ENCODE measurements around the gene KMT2B. TPM values are rescaled to one million over a fixed set of nuclear protein-coding genes. Genes with fewer than 3 reads are reported as not detected.

The KMT2B gene
- total RNA-seq, 1 donor from 2014 or later, result 60.0 TPM

GRCh38 chr19:35739275-35740107 is 21.7 kb downstream of the KMT2B start:
- intact Hi-C loops (cut with micrococcal nuclease), result loop anchor here (1.0 to 10.0 kb wide), 5 partner anchors 22 to 375 kb away; partner anchors contain the start of genes OVOL3, POLR2I, RBM42 and TBCB

DNA sequence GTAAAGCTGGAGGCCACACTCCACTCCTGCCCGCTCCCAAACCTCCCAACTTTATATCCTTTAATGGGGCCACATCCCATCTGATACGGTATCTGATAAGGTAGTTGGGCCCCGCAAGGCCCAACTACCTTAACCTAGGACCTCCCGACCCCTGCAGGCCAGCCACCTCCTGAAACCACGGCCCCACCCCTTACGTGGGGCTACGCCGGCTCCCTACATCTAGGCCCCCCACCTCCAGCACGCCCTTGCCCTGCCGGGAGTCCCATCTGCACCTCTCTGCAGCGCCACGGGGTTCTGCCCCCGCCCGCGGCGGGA is 22.3 kb downstream of the KMT2B start:
- intact Hi-C loops (cut with micrococcal nuclease), result loop anchor here (1.0 to 10.0 kb wide), 5 partner anchors 23 to 375 kb away; partner anchors contain the start of genes OVOL3, POLR2I, RBM42 and TBCB

DNA sequence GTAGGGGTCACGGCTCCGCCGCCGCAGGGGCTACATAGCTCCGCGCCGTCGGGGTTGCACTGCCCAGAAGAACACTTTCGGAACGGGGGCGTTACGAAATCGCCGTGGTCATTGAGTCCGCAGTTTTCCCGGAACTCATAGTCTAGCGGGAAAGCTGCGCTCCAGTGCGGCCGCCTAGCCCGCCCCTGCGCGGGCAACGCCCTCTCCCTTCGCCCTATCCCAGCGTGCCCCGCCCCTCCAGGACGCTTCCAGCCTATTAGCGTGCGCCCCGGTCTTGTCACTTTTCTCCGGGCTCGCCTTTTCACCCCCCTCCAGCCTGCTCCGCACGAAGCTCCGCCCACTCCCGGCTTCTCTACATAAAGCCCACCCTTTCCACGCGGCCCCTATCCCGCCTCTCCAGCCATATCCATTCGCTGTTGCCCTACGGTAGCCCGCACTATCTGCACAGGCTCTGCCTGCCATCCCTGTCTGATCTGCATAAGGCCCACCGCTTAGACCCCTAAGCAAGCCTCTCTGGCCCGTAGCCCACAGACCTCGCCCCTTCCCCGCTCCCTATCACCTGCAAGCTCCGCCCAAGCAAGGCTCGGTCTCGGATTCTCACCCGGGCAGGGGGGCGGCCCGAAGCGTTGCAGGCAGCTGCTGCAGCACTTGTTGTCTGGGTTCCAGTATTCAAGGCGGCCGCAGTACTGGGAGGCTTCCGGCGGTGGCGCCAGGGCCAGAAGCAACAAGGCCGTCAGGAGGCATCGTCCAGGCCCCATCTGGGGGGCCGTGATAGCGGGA is 22.8 kb downstream of the KMT2B start:
- intact Hi-C loops (cut with micrococcal nuclease), result loop anchor here (1.0 to 10.0 kb wide), 5 partner anchors 23 to 374 kb away; partner anchors contain the start of genes OVOL3, POLR2I, RBM42 and TBCB

DNA sequence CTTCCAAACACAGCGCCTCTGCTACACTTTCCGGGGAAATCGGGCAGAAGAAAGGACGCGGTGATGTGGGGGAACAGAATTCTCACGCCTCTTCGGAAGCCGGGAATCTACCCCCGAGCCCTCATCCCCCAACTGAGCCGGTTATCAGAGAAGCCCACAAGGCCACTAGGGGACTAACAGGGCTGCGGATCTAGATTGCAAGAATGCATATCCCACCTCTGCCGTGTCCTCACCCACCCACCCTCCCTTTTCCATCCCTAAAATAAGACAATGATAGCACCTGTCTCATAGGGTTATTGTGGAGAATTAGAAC is 23.4 kb downstream of the KMT2B start:
- intact Hi-C loops (cut with micrococcal nuclease), result loop anchor here (2.0 to 10.0 kb wide), 3 partner anchors 48 to 374 kb away; partner anchors contain the start of genes OVOL3, POLR2I, RBM42 and TBCB

DNA sequence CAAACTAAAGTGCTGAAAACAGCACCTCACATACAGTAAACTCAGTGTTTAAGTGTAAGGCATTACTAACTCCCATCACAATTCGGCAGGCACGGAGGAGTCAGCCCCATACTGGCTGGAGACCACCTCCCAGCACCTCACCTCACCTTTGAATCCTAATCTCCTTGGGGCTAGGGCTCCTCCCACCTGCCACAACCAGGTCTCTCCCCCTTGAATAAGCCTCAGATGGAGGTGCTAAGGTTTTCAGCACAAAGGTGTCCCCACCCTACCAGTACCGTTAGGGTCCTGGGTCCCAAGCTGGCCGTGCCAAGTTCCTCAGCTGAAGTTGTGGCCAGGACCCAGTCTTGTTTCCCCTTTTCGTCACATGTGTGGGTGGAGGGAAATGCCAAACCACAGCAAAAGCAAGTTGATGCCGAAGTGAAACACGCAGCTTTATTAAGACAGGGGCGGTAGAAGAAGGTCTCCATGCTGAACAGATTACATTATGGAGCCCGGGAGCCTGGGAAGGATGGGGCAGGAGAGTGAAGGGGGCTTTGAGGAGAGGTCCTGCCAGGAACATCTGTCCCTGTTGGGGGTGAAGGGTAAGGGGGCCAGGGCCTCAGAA is 24.4 kb downstream of the KMT2B start, which contains the start of gene IGFLR1:
Gene IGFLR1 (minus strand): TSS at position 332 of the 604 bp plus-strand sequence. CDS start 1,272 bp downstream, outside the sequence.
- intact Hi-C loops (cut with micrococcal nuclease), result loop anchor here (5.0 to 10.0 kb wide), 2 partner anchors 115 to 373 kb away; partner anchors contain the start of genes OVOL3, POLR2I, RBM42 and TBCB

DNA sequence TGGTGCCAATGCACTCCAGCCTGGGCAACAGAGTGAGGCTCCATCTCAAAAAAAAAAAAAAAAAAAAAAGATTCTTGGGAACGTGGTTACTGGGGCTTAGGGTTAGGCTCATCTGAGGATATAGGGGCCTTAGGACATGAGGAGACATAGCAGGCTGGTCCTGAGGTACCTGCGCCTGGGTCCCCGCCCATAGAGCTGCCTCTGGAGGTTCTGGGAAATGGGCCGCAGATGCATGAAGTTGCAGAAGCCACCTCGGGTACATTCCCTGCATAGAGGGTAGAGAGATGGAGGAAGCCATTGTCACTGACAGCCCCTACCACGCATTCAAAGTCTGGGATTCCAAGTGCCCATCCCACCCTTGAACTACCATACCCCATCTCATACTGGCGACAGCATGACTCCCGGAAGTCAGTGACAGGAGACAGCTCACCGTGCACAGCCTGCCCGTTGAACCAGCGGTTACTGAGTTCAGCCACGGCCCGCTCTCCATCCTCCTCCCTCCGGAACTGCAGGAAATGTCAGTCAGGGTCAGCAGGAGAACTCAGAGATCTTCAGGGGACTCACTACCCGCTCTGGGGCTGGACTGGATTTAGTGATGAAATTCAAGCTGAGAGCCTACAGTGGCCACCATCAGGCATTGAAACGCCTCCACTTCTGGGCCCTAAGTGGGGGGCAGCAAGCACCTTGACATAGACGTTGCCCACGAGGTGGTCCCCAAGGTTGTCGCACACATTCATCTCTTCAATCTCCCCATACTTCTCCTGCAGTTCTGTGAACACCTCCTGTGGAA is 26.0 kb downstream of the KMT2B start:
- intact Hi-C loops (cut with micrococcal nuclease), result loop anchor here (2.0 to 10.0 kb wide), 5 partner anchors 27 to 371 kb away; partner anchors contain the start of genes HCST, OVOL3, POLR2I and RBM42

DNA sequence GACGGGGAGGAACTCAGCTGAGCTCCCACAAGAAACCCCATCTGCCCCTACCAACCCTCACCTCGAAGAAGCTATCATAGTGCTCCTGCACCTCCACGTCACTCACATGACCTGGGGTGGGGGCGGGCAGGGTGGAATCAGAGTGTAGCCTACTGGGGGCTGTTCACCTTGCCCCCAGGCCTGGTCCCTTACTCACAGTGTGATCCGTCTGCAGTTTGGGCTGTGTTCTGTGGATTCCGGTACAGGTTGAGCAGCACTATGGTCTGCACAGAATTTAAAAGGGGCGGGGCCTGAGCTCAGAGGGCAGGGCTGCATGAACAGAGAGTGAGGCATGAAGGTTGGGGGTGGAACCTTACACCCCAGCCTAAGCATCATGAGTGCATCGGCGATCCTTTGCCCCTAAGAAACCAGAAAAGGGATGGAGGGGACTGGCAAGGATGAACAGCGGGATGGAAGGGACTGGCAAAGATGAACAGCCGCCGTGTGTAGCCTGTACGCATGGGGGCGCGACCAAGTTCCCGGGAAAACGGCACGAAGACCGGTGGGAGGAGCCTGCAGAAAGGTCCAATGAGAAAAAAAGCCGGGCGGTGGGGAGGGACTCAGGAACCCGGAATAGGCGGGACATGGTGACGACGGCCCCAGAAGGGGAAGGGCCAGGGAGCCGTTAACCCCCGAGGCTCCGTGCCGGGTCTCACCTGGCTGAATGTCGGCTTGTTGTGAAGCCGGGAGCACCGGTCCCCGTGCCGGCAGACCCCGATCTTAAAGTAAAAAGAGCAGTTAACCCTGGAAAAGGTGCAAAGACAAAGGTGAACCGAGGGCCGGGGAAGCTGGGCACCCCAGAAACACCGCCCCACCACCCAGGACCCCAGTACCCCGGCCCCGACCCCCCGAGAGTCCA is 26.9 kb downstream of the KMT2B start:
- intact Hi-C loops (cut with micrococcal nuclease), result loop anchor here (1.0 to 10.0 kb wide), 7 partner anchors 28 to 370 kb away; partner anchors contain the start of genes ARHGAP33, HCST, OVOL3 and POLR2I

DNA sequence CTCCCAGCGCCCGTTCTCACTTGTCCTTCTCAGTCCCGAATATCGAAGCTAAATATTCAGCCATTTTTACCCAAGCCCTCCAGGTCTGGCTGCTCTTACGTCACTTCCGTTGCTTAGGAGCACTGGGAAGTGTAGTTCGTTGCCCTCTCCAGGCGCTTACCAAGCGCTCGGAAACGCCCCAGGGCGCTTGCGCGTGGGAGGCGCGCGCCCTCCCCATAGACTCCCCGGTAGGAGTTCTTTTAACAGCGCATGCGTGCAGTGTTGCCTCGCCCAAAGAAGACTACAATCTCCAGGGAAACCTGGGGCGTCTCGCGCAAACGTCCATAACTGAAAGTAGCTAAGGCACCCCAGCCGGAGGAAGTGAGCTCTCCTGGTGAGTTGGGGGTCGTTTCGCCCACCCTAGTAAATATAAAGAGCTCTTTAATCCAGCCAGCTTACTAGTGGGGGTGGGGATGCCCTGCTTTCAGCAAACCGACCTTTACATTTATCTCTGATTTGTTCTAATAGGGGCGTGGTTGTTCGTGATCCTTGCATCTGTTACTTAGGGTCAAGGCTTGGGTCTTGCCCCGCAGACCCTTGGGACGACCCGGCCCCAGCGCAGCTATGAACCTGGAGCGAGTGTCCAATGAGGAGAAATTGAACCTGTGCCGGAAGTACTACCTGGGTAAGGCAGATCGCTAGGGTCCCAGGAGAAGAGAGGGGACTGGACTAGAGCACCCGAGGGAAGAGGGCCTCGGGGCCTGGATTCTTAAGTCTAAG is 27.7 kb downstream of the KMT2B start, which contains the start of the genes PSENEN and U2AF1L4:
Gene PSENEN (plus strand): TSS at position 324 of the 759 bp plus-strand sequence. CDS start 280 bp downstream, at position 604.
Gene U2AF1L4 (minus strand): TSS at position 91 of the 759 bp plus-strand sequence. CDS start 27 bp downstream, at position 64.
- intact Hi-C loops (cut with micrococcal nuclease), result loop anchor here (1.0 to 10.0 kb wide), 6 partner anchors 29 to 369 kb away; partner anchors contain the start of genes ARHGAP33, HCST, OVOL3 and POLR2I

- intact Hi-C loops (cut with micrococcal nuclease), result loop anchor here (10.0 kb wide), 1 partner anchor 369 kb away; the partner anchor contains the start of genes OVOL3, POLR2I and TBCB
These were observed 28.3 kb downstream of the KMT2B start for GRCh38 chr19:35746087-35746462.

DNA sequence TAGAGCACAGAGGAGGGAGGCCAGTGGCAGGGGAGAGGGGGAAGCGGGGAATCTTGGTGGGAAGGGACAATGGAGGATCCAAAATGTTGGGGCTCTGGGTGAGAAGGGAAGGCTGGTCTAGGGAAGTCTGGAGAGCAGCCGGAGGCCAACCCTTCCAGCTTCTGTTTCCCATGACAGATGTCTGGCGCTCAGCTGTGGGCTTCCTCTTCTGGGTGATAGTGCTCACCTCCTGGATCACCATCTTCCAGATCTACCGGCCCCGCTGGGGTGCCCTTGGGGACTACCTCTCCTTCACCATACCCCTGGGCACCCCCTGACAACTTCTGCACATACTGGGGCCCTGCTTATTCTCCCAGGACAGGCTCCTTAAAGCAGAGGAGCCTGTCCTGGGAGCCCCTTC is 28.7 kb downstream of the KMT2B start:
- intact Hi-C loops (cut with micrococcal nuclease), result loop anchor here (10.0 kb wide), 1 partner anchor 368 kb away; the partner anchor contains the start of genes OVOL3, POLR2I and TBCB

- intact Hi-C loops (cut with micrococcal nuclease), result loop anchor here (1.0 to 10.0 kb wide), 5 partner anchors 10 to 366 kb away; partner anchors contain the start of genes ALKBH6, OVOL3, POLR2I and PROSER3
These were observed 30.6 kb downstream of the KMT2B start, which contains the start of gene LIN37 for GRCh38 chr19:35748106-35749020. TSS of gene LIN37 (plus strand) at chr19:35748576. CDS start at chr19:35748725, 149 bp downstream.

DNA sequence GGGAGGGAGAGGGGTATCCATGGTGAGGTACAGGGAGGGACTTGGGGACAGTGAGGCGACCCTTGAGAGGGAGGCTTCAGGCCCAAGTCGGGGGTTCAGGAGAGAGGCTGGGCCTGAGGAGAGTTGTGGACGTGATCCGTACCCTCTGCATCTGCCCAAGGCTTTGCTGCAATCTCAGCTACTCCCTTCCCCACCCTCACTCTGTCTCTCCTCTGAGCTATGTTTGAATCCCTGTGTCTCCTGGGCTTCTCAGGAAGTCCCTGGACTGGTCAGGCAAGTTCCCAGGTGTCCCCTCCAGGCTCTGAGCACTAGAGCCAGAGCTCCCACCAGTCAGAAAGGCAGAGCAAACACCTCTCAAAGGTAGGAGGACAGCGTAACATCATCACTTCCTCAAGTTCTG is 32.4 kb downstream of the KMT2B start:
- intact Hi-C loops (cut with micrococcal nuclease), result no loop called here

- intact Hi-C loops (cut with micrococcal nuclease), result no loop called here
These were observed 34.3 kb downstream of the KMT2B start for GRCh38 chr19:35751839-35752745.

DNA sequence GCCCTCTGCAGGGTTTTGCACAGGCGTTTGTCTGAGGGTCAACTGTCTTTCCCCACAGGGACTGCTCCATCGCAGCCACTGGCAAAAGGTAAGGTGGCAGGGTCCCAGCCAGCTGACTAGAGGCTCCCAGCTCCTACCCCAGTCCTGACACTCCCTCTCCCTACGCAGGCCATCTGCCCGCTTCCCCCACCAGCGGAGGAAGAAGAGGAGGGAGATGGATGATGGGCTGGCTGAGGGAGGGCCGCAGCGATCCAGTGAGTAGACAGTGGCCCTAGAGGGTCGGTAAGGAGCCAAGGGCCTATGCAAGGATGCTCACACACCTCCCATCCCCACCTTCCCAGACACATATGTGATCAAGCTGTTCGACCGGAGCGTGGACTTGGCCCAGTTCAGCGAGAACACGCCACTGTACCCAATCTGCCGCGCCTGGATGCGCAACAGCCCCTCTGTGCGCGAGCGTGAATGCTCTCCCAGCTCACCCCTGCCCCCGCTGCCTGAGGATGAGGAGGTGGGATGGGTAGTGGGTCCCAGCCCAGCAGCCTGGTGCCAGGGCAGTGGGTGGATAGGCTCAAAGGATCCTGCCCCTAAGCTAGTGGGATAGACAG is 35.0 kb downstream of the KMT2B start:
- intact Hi-C loops (cut with micrococcal nuclease), result no loop called here

DNA sequence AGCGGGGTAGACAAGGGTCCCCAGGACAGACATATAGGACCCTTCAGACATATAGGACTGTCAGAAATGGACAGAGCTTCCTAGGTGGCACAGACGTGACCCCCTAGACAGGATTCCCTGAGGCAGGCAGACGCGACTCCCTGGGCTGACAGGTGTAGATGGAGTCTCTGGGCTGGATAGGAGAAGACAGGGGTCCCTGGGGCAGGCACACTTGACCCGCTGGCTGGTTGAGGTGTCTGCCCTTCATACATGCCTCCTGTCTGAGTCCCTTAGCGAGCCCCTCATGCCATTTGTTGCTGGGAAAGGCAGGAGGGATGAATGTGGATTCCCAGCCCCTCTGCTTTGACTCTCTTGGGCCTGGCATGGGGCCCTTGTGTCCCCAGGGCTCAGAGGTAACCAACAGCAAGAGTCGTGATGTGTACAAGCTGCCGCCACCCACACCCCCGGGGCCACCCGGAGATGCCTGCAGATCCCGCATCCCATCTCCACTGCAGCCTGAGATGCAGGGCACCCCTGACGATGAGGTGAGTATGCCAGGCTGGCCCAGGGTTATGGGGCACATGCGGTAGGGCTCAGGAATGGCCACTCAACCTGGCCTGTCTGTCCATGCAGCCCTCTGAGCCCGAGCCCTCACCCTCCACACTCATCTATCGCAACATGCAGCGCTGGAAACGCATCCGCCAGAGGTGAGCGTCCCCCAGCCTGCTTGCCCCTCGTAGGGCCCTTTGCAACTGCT is 36.0 kb downstream of the KMT2B start:
- intact Hi-C loops (cut with micrococcal nuclease), result no loop called here
